ENCODE results near the gene EGR2. TPM values are rescaled to one million over a fixed set of nuclear protein-coding genes. Genes with fewer than 3 reads are reported as not detected.

The EGR2 gene
- total RNA-seq (1 to 10 TPM in 4 of 9 donors, under 1 TPM in 5; 0.17 to 6.8 (median 0.69) TPM), polyA plus RNA-seq (1 to 10 TPM; 1.8 to 4.2 (median 2.3) TPM)
- long read RNA-seq, donor 1 = 0 reads
- long read RNA-seq, donor 2, partial matches to known transcripts = 0 of 1 reads
- long read RNA-seq, donor 2, other reads (novel, unspliced or antisense) = 0 of 1 reads
- long read RNA-seq, donor 3, partial matches to known transcripts = 0 of 1 reads
- long read RNA-seq, donor 3, other reads (novel, unspliced or antisense) = 0 of 1 reads
- long read RNA-seq, donor 4 = 0 reads
- long read RNA-seq, donor 5 = 0 reads
- long read RNA-seq, donor 6 = 0 reads
- long read RNA-seq, donor 7 = 0 reads
- long read RNA-seq, donor 8 = 0 reads
- long read RNA-seq, donor 9 = 0 reads
- long read RNA-seq, donor 10 = 0 reads

- Histone ChIP-seq H3K27me3 (peaks cover 28% of the 10 kb centered on the region), H3K4me3 (peak within 1 kb of the TSS in 3 of 4 donors; percentile 23 to 76 (median 59)), H3K9me3 (replicated peaks in 1 of 3) (no peaks in the 10 kb centered on the region), H3K36me3 (replicated peaks in 1 of 2) (no peaks in the 10 kb centered on the region), H3K27ac (peak within 1 kb of the TSS; percentile 34 to 94 (median 81)), H3K4me1 (replicated peaks in 1 of 2) (peaks cover 31 to 32% of the 10 kb centered on the region in 2 donors)
- 0% methylated on average over 29 to 53 of the region's 53 CpGs for WGBS, 4 donors
- peak in 1 of 2 donors; percentile 42 for TF ChIP-seq POLR2A (IDR thresholded peaks at IDR 0.05)
- TF ChIP-seq, protein P1, sequence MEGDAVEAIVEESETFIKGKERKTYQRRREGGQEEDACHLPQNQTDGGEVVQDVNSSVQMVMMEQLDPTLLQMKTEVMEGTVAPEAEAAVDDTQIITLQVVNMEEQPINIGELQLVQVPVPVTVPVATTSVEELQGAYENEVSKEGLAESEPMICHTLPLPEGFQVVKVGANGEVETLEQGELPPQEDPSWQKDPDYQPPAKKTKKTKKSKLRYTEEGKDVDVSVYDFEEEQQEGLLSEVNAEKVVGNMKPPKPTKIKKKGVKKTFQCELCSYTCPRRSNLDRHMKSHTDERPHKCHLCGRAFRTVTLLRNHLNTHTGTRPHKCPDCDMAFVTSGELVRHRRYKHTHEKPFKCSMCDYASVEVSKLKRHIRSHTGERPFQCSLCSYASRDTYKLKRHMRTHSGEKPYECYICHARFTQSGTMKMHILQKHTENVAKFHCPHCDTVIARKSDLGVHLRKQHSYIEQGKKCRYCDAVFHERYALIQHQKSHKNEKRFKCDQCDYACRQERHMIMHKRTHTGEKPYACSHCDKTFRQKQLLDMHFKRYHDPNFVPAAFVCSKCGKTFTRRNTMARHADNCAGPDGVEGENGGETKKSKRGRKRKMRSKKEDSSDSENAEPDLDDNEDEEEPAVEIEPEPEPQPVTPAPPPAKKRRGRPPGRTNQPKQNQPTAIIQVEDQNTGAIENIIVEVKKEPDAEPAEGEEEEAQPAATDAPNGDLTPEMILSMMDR (IDR thresholded peaks at IDR 0.05) = no peak
- peak; percentile 92 to 97 (median 94) for DNase-seq
- intact Hi-C loops (cut with DNase I) = loop anchor here in 1 of 2 donors (5.0 kb wide), 1 partner anchor 204 kb away; no protein-coding TSS in a partner anchor
These were observed at the start of gene EGR2 for GRCh38 chr10:62816331-62817120. TSS of gene EGR2 (minus strand) at chr10:62816366. CDS start at chr10:62816029, 337 bp downstream.

GRCh38 chr10:62862447-62862846 lies 46.3 kb upstream of the EGR2 start:
- intact Hi-C loops (cut with DNase I) = no loop called here
- WGBS, 4 donors = 86 to 100% (median 90%) methylated on average over 1 of the region's 1 CpG
- Histone ChIP-seq H3K4me3 (no peak overlapping the region), H3K27me3 (no peaks in the 10 kb centered on the region), H3K9me3 (replicated peaks in 1 of 3) (no peaks in the 10 kb centered on the region), H3K27ac (no peak overlapping the region), H3K4me1 (replicated peaks in 1 of 2) (no peaks in the 10 kb centered on the region), H3K36me3 (replicated peaks in 1 of 2) (no peaks in the 10 kb centered on the region)
- no peak for TF ChIP-seq POLR2A (IDR thresholded peaks at IDR 0.05)
- TF ChIP-seq, protein P1 (IDR thresholded peaks at IDR 0.05) = no peak
- no peak for DNase-seq

DNA sequence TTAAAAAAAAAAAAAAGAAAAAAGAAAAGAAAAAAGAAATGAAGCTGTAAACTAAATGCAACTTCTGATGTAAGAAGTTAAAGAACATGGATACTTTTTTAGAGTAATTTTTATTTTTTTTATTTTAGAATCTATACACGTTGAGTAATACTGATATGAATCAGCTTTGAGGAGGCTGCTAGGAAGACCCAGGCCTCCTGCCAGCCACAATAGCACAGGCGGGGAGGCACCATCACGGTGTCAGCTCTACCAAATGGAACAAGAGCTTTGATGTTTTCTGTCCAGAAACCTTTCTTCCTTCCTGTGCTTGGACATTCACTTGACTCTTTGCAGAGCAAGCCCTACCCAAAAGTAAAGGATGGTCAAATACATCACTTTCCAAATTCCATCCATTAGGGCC lies 45.3 kb upstream of the EGR2 start:
- Histone ChIP-seq H3K27ac (no peak overlapping the region), H3K27me3 (no peaks in the 10 kb centered on the region), H3K9me3 (replicated peaks in 1 of 3) (no peaks in the 10 kb centered on the region), H3K4me1 (replicated peaks in 1 of 2) (no peaks in the 10 kb centered on the region), H3K4me3 (no peak overlapping the region), H3K36me3 (replicated peaks in 1 of 2) (no peaks in the 10 kb centered on the region)
- WGBS, 4 donors = 57 to 62% (median 59%) methylated on average over 3 of the region's 3 CpGs
- TF ChIP-seq, protein P1 (IDR thresholded peaks at IDR 0.05) = no peak
- no peak for TF ChIP-seq POLR2A (IDR thresholded peaks at IDR 0.05)
- peak in 2 of 7 donors; percentile 13 to 14 for DNase-seq
- intact Hi-C loops (cut with DNase I) = no loop called here

GRCh38 chr10:62860946-62861345 lies 44.8 kb upstream of the EGR2 start:
- WGBS, 4 donors = 6 to 10% (median 8%) methylated on average over 4 of the region's 4 CpGs
- no peaks in the 10 kb centered on the region for H3K36me3 ChIP-seq (replicated peaks in 1 of 2)
- peak in 6 of 7 donors; percentile 19 to 53 (median 36) for DNase-seq
- no peaks in the 10 kb centered on the region for H3K9me3 ChIP-seq (replicated peaks in 1 of 3)
- H3K27me3 ChIP-seq = no peaks in the 10 kb centered on the region
- intact Hi-C loops (cut with DNase I) = no loop called here
- H3K27ac ChIP-seq = no peak overlapping the region
- no peak overlapping the region for H3K4me3 ChIP-seq
- no peaks in the 10 kb centered on the region for H3K4me1 ChIP-seq (replicated peaks in 1 of 2)
- TF ChIP-seq, protein P1 (IDR thresholded peaks at IDR 0.05) = no peak
- TF ChIP-seq POLR2A (IDR thresholded peaks at IDR 0.05) = no peak

Data from adrenal gland (tissue), 19 donors.